ENCODE results near the gene SYNGR1.

SYNGR1 gene

GRCh38 chr22:39349967-39350726 lies at the start of gene SYNGR1:
SYNGR1 (plus strand) TSS chr22:39349991; CDS start chr22:39350011, 20 bp downstream.
- peak in 1 of 2 donors; percentile 11 for DNase-seq

- no peak for DNase-seq
Observed at GRCh38 chr22:39300186-39300830, 49.5 kb upstream of the SYNGR1 start.

DNA sequence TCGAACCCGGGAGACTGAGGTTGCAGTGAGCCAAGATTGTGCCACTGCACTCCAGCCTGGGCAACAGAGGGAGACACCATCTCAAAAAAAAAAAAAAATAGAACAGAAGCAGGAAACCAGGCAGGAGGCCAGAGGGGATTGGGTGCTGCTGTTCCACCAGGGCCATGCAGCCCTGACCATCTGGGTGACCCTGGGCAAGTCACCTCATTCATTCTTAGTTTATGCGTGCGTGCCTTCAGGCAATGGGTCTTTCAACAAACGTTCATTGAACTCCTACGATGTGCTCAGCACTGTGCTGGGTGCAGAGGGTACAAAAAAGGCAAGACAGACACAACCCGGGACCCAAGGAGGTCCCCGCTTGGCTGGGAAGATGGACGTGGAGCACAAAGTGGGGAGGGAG lies 48.7 kb upstream of the SYNGR1 start:
- DNase-seq = no peak

DNA sequence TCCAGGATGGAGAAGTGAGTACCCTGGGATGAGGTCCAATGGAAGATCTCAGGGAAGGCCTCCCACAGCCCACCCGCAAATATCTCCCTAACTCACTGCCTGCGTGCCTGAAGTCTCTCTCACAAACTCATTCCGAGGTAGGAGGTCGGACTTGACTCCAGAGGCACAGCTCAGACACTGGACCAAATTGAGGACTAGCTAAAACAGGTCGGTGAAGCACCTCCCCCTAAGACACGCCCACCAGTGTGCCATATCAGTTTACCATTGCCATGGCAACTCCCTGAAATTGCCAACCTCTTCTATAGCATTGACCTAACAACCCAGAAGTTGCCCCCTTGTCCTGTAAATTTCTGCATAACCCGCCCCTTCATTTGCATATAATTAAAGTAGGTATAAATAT lies 47.9 kb upstream of the SYNGR1 start:
- no peak for DNase-seq

- no peak for DNase-seq
Observed at GRCh38 chr22:39302431-39302960, 47.3 kb upstream of the SYNGR1 start.

GRCh38 chr22:39303358-39303757 lies 46.4 kb upstream of the SYNGR1 start:
- no peak for DNase-seq

DNA sequence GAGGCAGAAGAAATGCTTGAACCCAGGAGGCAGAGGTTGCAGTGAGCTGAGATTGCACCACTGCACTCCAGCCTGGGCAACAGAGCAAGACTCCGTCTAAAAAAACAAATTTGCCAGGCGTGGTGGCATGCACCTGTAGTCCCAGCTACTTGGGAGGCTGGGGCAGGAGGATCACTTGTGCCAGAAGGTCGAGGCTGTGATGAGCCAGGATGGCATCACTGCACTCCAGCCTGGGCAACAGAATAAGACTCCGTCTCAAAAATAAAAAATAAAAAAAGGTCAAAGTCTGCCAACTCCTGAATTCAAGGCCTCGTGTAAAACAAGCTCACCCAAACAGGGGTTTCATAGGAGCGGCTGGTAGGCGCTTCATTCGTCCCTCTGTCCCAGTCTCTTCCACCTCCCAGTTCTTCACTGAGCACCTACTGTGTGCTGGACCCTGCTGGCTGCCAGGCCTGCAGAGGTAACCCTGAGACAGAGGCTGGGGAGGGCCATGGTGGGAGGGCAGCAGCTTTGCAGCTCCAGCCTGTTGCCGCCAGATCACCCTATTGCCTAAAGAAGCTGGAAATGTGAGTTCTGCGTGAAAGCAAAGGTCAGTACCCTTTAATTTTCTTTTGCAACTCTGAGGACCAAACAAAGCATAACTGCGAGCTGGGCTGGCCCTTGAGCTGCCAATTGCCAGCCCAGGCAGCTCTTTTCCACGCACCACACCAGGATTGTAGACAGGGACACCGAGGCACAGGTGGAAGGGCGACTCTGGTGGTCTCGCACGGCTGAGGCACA lies 45.7 kb upstream of the SYNGR1 start:
- no peak for DNase-seq

- peak; percentile 64 to 68 for DNase-seq
Observed at GRCh38 chr22:39306456-39307361, 43.1 kb upstream of the SYNGR1 start.

DNA sequence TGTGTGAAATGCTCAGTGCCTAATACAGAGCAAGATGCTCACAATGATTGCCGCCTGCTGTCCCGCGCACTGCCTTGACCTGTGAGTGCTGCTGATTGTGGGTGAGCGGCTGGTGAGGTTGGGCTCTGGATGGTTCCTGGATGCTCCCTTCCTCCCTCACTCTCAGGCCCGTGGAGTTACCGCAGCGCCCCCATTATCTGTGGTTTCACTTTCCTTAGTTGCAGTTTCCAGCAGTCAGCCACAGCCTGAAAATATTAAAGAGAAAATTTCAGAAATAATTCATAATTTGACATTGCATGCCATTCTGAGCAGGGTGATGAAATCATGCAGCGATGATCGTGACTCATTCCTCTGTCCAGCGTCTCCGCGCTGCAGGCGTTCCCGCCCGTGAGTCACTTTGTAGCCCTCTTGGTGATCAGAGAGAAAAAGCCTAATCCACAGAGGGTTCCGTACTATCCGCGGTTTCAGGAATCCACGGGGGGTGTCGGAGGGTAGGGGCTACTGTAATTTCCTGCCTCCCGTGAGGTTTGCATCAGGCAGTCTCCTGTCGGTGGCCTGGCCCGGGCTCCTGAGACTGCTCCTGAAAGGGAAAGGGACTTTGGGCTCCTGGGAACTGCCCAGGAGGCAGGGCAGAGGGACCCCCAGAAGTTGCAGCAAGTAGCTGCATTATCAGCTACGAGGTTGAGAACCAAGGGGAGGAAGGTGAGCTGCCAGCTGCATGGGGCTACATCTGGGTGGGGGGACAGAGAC lies 41.0 kb upstream of the SYNGR1 start:
- DNase-seq = no peak

- no peak for DNase-seq
Observed at GRCh38 chr22:39309364-39309861, 40.4 kb upstream of the SYNGR1 start.

DNA sequence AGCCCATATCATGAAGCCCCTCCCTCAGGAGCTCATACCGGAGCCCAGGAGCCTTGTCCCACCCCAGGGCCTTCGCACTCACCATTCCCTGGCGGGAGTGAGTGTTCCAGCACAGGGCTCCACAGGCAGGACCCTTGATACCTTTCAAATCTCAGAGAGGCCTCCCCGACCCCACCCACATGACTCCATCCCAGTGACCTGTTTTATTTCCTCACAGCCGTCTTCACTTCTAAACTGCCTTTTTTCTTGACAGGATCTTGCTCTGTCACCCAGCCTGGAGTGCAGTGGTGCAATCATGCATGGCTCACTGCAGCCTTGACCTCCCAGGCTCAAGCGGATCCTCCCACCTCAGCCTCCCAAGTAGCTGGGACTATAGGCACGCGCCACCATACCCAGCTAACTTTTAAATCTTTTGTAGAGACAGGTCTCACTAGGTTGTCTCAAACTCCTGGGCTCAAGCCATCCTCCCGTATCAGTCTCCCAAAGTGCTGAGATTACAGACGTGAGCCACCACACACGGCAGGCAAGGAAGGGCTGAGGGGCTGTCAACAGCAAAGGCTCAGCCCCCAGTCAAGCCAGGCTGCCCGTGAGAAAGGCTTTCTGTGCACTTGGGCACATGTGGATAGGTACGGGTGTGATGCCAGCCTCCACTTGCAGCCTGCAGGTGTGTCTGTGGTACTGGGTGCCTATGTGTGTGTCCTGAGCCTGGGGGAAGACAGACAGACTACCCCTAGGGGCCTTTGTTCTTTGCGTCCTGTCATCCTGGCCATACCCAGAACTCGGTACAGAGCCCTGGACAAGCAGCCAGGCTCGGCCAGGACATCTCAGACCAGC lies 39.7 kb upstream of the SYNGR1 start:
- DNase-seq = peak in 1 of 2 donors; percentile 41

DNA sequence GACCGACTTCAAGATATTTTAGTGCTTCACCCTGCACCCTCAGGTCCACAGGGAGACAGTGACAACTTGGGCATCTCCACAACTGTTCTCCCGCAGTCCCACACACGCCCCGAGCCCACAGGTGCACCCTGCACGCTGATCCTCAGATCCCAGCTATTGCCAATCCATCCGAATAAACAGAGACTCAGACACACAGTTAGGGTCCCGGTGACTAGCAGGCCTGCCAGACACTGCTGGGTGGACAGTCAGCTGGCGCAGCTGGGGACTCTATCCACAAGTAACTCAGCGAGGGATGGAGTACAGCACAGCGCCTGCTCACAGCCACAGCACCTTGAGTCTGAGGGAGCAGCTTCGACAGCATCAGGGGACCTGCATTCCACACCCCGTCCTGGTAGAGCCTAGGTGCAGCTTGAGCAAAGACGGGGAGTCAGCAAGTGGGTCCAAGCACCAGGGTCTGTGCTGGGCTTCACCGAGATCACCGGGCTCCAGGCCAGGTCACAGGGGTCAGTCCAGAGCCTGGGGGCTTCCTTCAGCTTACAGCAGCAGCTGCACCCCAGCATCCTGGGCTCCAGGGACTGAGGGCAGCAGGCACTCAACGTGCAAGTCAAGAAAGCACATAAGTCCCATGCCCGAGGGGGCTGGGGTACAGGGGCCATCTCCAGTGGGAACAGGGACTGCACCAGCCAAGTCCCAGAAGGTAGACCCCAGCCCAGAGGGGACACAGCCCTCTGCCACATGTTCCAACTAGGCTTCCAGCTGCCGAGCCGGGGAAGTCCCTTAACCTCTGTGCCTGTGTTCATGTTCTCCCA lies 38.0 kb upstream of the SYNGR1 start:
- DNase-seq = peak; percentile 47 to 48

GRCh38 chr22:39312410-39312809 lies 37.4 kb upstream of the SYNGR1 start:
- DNase-seq = no peak

DNA sequence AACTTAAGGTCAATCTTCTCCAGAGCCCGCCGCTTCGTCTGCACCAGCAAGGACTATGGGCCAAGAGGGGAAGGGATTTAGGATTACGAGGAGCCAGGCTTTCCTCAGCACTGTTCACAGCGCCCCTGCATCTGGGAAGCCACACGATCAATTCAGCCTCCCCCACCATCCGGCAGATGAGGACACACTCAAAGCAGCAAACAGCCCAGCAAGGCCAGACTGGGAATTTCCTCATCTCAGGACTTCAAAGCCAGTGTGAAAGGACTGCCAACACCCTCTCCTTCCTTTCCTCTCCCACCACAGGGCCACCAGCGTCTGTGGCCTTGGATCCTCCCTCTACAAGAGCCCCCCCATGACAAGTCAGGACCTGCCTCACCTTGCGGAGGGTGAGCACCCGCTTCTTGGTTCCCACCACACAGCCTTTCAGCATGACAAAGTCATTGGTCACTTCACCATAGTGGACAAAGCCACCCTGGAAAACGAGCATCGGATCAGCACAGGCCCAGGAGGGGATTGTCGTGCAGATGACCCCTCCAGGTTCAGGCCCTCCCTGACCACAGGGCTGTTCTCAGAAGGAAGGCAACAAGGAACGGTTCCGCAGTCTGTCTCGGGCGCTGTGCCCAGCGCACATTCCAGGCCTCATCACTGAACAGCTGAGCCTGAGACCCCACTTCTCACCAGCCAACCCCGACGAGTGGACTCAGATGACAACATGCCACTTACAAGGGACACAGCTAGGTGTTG lies 36.4 kb upstream of the SYNGR1 start:
- no peak for DNase-seq

GRCh38 chr22:39314251-39314971 lies 35.4 kb upstream of the SYNGR1 start:
- peak in 1 of 2 donors; percentile 36 for DNase-seq

DNA sequence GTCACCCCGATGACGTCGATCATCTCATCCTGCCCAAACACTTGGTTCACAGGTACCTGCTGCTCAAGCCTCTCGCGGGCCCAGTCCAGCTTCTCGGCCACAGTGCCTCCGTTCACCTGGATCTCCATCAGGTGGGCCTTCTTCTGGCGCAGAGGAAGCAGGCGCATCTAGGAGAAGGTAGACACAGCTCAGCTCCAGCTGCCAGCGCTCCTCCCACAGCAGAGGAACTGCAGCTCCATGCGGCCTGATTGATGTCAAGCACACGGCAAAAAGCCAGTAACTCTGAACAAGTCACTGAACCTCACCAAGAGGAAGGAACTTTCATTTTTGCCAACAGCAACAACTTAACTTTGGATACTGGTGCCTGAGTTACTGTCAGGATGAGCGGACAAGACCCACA lies 34.4 kb upstream of the SYNGR1 start:
- DNase-seq = no peak

GRCh38 chr22:39316440-39317083 lies 33.2 kb upstream of the SYNGR1 start:
- DNase-seq = peak; percentile 79 to 86

Measured in stimulated activated CD4-positive, alpha-beta T cell treated with anti-CD3 and anti-CD28 coated beads, Interleukin-2, amount 100 ng/mL, for 24 hours (primary cell).